NCI-H226 (cell line): ENCODE measurements around the gene NOC3L.

Experiments used
- DNase-seq: peaks from one replicate; pipeline ENCODE4 v3.0.0-alpha.2; 2015

The NOC3L gene

DNA sequence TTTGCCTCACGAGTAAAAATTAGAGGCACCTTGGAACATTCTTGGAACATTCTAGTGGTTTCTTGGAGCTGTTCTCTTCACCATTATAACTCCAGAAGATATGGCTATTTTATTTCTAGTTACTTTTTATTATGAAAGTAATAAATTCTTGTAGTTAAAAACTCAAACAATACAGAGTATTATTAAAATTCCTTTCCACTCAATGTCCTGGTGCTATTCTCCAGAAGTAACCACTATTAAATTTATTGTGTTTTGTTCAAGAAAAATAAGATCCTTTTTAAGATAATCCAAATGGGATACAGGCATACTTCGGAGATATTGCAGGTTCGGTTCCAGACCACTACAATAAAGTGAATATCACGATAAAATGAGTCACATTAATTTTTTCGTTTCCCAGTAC is 68.6 kb downstream of the NOC3L start:
- DNase-seq = no peak

GRCh38 chr10:94293354-94293753 is 69.4 kb downstream of the NOC3L start:
- DNase-seq = no peak

DNA sequence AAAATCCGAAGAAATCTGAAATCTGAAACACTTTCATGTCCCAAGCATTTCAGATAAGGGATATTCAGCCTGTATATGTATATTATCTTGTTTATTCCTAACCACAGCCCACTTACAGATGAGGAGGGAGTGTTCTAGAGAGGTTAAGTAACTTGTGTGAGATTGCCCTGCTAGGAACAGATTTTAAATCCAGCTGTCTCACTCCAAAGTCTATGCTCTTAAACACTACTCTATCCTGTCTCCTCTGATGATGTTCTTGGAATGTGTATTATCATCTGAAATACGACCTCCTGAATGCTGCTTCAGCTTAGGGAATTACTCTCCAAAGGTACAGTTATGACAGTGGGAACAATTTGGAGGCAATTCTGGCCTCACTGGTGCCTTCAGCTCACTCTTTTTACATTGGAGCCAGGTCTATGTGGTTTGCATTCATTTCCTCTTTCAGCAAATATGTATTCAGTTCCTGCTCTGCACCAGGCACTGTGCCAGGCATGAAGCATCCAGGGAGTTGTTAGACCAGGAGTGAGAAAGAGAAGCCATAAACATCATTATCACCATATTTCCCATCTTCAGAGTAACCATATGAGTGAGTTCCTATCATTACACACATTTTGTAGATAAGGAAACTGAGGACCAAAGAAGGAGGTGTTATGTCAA is 70.2 kb downstream of the NOC3L start:
- peak; percentile 78 for DNase-seq

- no peak for DNase-seq
These were observed 74.2 kb downstream of the NOC3L start for GRCh38 chr10:94288361-94289101.

- no peak for DNase-seq
These were observed 75.4 kb downstream of the NOC3L start for GRCh38 chr10:94287336-94287735.

DNA sequence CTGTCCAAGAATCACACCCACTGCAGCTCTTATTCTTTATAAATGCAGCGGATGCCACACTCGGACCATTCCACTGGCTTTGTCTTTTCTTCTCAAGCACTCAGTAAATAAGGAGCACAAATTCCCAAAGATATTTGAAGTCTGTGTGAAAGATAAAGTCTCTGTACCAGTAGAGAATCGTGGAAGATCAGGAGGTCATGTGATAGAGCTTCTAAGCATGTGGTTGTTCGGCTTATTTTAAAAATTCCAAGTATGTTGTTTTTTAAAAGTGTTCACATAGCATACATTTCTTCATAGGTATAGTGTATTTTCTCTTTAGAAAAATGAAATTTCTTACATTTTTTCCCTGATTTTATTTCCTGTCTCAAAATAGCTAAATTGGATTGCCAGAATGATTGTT is 75.8 kb downstream of the NOC3L start:
- DNase-seq = no peak

GRCh38 chr10:94285271-94285670 is 77.5 kb downstream of the NOC3L start:
- DNase-seq = no peak
